ENCODE results near the gene HOXB9. TPM values are rescaled to one million over a fixed set of nuclear protein-coding genes. Genes with fewer than 3 reads are reported as not detected.

Gene HOXB9
- total and polyA plus RNA-seq, 9 of the 15 experiments (the other 6 are each of a cell fraction or from before 2014, with no cell fraction given), result 3.1 to 196 (median 77.6) TPM

DNA sequence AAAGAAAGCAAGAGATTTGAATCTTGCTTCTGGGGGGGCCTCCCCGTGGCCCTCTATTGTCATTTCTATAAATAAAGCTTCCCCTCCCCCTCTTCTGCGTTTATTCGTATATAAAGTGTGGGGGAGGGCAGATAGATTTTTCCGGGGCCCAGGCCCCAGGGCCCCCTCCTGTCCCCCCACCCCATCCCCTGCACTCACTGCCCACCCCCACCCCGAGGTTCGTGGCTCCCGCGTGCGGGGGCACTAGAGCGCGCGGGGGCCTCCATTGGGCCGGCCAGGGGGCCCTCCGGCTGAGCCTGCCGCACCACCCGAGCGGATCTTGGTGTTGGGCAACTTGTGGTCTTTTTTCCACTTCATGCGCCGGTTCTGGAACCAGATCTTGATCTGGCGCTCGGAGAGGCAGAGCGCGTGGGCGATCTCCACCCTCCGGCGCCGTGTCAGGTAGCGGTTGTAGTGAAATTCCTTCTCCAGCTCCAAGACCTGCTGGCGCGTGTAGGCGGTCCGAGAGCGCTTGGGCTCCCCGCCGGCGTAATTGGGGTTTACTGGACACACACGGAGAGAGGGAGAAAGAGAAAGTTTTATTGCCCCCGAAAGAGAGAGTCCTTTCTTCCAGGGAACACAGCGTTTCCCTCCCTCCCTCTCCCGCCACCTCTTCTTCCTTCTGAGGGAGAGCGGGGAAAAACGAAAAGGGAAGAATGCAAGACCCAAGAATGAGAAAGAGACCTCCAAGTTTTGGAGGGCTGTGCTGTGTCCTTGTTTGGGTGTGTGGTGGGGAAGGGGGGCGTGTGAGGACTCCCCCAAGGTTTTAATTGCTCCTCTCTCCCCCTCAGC lies 49.5 kb downstream of the HOXB9 start:
- ATAC-seq (peak; percentile 21), DNase-seq (ENCODE audit: extremely low read depth in 1 of 4, low spot score in 3 of 4) (peak; percentile 63 to 82 (median 74)), FAIRE-seq (peak; percentile 57)
- WGBS (ENCODE audit: insufficient coverage, low coverage, missing lambda C conversion rate), result 2% methylated on average over 28 of the region's 43 CpGs
- H3K4me1 ChIP-seq (replicated peaks in 1 of 2; ENCODE audit: control insufficient read depth in 2 of 2, insufficient read depth in 2 of 2, low read length in 2 of 2), result peaks cover 36 to 57% of the 10 kb centered on the region in 2 experiments
- no peaks in the 10 kb centered on the region for H3K27me3 ChIP-seq (ENCODE audit: control insufficient read depth in 2 of 2, insufficient read depth in 2 of 2, low read length in 2 of 2)
- ChIA-PET CTCF (ENCODE audit: low intra/inter-chr PET ratio) (no interaction called here), POLR2A (interaction anchor here (0.9 to 1.2 kb wide), 4 partner anchors 13 to 163 kb away, joined by 3 read pairs; no protein-coding TSS in a partner anchor)
- peak overlapping the region; percentile 95 for H3K27ac ChIP-seq (ENCODE audit: extremely low read depth, low read depth, low read length)
- peak overlapping the region; percentile 71 for H3K4me3 ChIP-seq
- H3K9me3 ChIP-seq (replicated peaks; ENCODE audit: control insufficient read depth, insufficient read depth, low read depth, low read length), result no peaks in the 10 kb centered on the region
- H4K20me1 ChIP-seq (replicated peaks; ENCODE audit: control insufficient read depth, insufficient read depth, low read length), result no peaks in the 10 kb centered on the region
- H3K4me2 ChIP-seq (ENCODE audit: insufficient read depth, low read length), result peak overlapping the region; percentile 93
- peak overlapping the region; percentile 95 to 97 for H3K9ac ChIP-seq (ENCODE audit: insufficient read depth in 1 of 2, low read depth in 2 of 2, low read length in 2 of 2)
- BruUV-seq (replicated peaks), result no TSS peak
- H2AFZ ChIP-seq (ENCODE audit: low read depth, low read length), result peak overlapping the region; percentile 27; the same call in 1 of the 2 replicates
- H3K36me3 ChIP-seq (ENCODE audit: control insufficient read depth, insufficient read depth, low read length), result peaks cover 46% of the 10 kb centered on the region
- peaks cover 98% of the 10 kb centered on the region for H3K79me2 ChIP-seq (ENCODE audit: control insufficient read depth, insufficient read depth, low read length)
- H3K9me1 ChIP-seq (ENCODE audit: control insufficient read depth, insufficient read depth, low read length), result no peaks in the 10 kb centered on the region
- in situ Hi-C loops (cut with MboI), result no loop called here
- intact Hi-C loops (cut with micrococcal nuclease), result no loop called here
- peak in 1 of 2 experiments; percentile 41; a peak in 1 of 4 replicates for TF ChIP-seq NRF1 (conservative IDR thresholded peaks at IDR 0.05 in 1 of 2, IDR thresholded peaks at IDR 0.05 in 1 of 2)
- TF ChIP-seq ZZZ3 (IDR thresholded peaks at IDR 0.05), result no peak
- TF ChIP-seq, protein P1, sequence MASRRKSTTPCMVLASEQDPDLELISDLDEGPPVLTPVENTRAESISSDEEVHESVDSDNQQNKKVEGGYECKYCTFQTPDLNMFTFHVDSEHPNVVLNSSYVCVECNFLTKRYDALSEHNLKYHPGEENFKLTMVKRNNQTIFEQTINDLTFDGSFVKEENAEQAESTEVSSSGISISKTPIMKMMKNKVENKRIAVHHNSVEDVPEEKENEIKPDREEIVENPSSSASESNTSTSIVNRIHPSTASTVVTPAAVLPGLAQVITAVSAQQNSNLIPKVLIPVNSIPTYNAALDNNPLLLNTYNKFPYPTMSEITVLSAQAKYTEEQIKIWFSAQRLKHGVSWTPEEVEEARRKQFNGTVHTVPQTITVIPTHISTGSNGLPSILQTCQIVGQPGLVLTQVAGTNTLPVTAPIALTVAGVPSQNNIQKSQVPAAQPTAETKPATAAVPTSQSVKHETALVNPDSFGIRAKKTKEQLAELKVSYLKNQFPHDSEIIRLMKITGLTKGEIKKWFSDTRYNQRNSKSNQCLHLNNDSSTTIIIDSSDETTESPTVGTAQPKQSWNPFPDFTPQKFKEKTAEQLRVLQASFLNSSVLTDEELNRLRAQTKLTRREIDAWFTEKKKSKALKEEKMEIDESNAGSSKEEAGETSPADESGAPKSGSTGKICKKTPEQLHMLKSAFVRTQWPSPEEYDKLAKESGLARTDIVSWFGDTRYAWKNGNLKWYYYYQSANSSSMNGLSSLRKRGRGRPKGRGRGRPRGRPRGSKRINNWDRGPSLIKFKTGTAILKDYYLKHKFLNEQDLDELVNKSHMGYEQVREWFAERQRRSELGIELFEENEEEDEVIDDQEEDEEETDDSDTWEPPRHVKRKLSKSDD (conservative IDR thresholded peaks at IDR 0.05; ENCODE audit: low read length), result no peak
- TF ChIP-seq HMGN3 (IDR thresholded peaks at IDR 0.05; ENCODE audit: borderline replicate concordance, extremely low read depth, insufficient read length, low read depth, low read length), result peak; percentile 47
- 0 out of 2 replicates have a peak, but pooled peaks have one; percentile 21 for TF ChIP-seq ETV1 (tag; conservative IDR thresholded peaks at IDR 0.05; ENCODE audit: low read depth)
- TF ChIP-seq YY1 (IDR thresholded peaks at IDR 0.05; ENCODE audit: borderline replicate concordance in 1 of 3, control insufficient read depth in 1 of 3, extremely low read depth in 1 of 3, insufficient read depth in 3 of 3, insufficient read length in 1 of 3, insufficient replicate concordance in 2 of 3, low read depth in 1 of 3, low read length in 2 of 3), result peak in 2 of 3 experiments; percentile 9 to 22
- peak; percentile 63 for TF ChIP-seq CCNT2 (IDR thresholded peaks at IDR 0.05; ENCODE audit: borderline replicate concordance, extremely low read depth, insufficient read length, low read depth, low read length)
- TF ChIP-seq, protein P2, sequence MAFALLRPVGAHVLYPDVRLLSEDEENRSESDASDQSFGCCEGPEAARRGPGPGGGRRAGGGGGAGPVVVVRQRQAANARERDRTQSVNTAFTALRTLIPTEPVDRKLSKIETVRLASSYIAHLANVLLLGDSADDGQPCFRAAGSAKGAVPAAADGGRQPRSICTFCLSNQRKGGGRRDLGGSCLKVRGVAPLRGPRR (CRISPR knock-in tag; IDR thresholded peaks at IDR 0.05), result no peak
- TF ChIP-seq ZNF134 (CRISPR knock-in tag; conservative IDR thresholded peaks at IDR 0.05), result 0 out of 2 replicates have a peak, but pooled peaks have one; percentile 8
- TF ChIP-seq ZC3H8 (IDR thresholded peaks at IDR 0.05), result no peak
- TF ChIP-seq TCF3 (CRISPR knock-in tag; IDR thresholded peaks at IDR 0.05), result peak; percentile 19; the same call in 1 of the 2 replicates
- peak; percentile 38; the same call in 1 of the 2 replicates for TF ChIP-seq ZNF175 (CRISPR knock-in tag; IDR thresholded peaks at IDR 0.05; ENCODE audit: low read depth)
- no peak for TF ChIP-seq NFXL1 (CRISPR knock-in tag; IDR thresholded peaks at IDR 0.05)

Measured in K562 (cell line).